ENCODE results near the gene SP1.
"Not testable (repeated sequence)": the region's sequence is repeated elsewhere in the genome, so short reads cannot be mapped to it uniquely, and the experiment has no call there.

The SP1 gene

DNA sequence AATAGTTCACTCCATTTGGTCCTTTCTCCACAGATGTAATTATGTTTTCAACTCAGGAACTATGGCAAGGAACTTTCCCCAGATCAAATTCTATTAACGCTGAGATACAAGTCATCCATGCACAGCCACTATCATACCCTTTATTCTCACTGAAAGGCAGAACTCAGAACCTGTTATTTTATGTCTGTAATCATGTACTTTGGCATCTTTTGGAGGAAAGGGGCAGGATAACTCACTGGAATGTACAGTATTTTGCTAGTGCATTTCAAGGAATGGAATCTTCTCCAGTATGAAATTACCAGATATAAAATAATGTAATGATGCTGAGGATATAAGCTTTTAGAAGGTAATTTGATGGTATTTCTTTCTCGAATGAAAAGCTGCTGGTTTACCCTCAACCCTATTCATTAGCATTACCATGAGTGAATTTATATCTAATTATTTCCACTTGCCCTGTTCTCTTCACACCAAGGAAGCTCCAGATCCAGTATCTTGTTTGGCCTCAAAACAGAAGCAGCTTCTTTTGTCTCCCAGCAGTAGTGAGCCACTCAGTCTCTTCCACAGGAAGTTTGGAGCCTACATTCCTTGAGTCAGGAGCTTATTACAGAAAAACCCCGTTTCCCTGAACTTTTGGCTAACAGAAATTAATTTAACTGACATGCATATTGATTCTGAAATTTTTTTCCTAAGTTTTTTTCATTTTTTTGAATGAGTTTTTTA is 33.7 kb downstream of the SP1 start:
- no peak for DNase-seq (ENCODE audit: low read depth in 3 of 3)

DNA sequence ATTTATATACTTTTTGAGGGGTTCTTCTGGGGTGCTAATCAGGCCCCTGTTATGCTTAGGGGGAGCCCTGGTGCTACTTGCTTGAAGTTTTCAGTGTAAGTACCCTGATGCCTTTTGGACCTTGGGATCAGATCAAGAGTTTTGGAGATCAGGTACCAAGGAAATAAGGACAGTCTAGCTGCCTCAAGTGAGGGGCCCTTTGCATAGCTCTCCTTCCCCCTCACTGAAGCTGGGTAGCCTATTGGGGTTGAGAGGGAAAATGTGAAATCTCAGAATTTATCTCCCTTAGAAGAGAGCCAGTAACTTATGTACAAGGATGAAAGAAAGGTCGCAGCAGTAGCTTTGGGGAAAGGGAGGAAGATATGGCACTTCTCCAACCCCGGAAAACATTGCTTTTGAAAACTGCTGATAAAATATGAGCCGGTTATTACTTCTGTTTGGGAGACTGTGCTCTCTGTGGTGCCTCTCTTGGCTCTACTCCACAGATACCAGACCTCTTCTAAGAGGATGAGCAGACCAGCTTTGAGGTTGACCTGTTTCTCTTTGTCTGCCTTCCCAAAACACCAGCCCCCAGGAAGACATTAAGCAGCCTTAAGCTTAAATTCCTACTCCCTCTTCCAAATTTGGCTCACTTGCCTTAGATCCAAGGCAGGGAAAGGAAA is 34.9 kb downstream of the SP1 start:
- DNase-seq (ENCODE audit: low read depth in 3 of 3), result no peak

DNA sequence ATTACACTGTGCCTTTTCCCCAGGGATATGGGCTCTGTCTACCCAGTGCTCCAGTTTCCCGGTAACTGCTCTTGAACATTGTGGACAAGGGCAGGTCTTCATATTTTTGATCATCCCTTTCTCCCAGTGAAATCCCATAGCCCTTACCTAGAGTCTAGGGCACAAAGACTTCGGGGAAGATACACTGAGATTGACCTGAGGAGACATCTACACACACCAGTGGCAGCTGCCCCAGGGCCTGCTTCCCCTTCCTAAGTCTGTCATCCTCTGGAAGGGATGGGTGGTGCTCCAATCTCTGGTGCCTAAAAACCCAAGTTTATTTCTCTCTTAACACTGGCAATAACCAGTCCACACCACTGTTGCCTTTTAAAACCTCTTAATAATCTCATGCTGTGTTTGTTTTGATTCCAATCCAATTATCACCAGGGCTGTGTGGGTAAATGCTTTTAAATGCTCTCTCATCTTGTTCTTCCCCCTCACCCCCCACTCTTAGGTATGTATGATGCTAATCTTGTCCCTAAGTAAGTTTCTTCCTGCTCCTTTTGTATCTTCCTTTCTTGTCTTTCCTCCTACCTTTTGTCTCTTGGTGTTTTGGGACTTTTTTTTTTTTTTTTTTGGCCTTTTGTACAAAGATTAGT is 35.9 kb downstream of the SP1 start:
- DNase-seq (ENCODE audit: low read depth in 3 of 3), result not testable (repeated sequence)

DNA sequence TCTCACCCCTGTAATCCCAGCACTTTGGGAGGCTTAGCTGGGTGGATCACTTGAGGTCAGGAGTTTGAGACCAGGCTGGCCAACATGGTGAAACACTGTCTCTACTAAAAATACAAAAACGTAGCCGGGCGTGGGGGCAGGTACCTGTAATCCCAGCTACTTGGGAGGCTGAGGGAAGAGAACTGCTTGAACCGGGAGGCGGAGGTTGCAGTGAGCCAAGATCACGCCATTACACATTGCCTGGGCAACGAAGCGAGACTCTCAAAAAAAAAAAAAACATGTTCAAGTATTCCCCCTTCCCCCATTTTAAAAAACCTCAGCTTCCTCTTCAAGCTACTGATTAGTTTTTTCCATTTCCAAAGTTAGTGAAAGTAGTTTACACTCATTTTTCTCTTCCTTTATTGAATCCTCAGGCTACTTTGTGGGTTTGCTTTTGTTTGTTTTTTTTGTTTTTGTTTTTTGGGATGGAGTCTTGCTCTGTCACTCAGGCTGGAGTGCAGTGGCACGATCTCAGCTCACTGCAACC is 37.4 kb downstream of the SP1 start:
- DNase-seq (ENCODE audit: low read depth in 3 of 3), result not testable (repeated sequence)

DNA sequence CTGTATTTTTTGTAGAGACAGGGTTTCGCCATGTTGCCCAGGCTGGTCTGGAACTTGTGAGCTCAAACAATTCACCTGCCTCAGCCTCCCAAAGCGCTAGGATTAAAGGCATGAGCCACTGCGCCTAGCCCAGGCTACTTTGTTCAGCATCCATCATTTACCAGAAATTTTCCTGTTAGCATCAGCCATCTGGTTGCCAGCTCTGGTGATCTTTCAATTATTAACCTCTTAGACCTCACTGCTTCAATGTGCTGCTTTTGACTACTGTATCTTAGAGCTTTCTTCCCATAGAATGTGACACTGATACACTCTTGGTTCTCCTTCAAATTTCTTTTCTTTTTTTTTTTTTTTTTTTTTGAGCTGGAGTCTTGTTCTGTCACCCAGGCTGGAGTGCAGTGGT is 38.2 kb downstream of the SP1 start:
- DNase-seq (ENCODE audit: low read depth in 3 of 3), result no peak

DNA sequence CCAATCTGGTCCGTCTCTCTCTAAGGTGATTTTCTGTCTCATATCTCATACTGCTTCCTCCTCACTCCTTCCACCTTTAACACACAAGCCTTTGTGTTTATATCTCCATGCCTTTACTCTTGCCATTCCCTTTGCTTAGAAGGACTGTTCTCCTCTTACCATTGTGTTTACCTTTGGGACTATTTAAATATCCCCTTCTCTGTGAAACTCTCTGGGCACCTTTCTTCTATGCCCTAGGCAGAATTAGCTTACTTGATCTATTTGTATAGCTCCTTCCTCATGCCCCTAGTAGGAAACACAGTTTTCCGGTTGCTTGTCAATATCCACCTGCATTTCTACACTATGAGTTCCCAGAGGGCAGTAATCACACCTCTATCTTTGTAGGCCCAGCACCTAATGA is 39.8 kb downstream of the SP1 start:
- no peak for DNase-seq (ENCODE audit: low read depth in 3 of 3)

DNA sequence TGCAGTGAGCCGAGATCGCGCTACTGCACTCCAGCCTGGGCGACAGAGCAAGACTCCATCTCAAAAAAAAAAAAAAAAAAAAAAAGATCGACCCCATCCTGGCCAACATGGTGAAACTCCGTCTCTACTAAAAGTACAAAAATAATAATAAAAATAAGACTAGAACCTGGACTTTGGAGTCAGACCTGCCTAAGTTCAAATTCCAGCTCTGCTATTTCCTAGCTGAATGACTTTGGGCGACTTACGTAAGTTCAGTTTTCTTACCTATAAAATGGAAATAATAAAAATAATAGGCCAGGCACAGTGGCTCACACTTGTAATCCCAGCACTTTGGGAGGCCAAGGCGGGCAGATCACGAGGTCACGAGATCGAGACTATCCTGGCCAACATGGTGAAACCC is 42.3 kb downstream of the SP1 start:
- not testable (repeated sequence) for DNase-seq (ENCODE audit: low read depth in 3 of 3)

DNA sequence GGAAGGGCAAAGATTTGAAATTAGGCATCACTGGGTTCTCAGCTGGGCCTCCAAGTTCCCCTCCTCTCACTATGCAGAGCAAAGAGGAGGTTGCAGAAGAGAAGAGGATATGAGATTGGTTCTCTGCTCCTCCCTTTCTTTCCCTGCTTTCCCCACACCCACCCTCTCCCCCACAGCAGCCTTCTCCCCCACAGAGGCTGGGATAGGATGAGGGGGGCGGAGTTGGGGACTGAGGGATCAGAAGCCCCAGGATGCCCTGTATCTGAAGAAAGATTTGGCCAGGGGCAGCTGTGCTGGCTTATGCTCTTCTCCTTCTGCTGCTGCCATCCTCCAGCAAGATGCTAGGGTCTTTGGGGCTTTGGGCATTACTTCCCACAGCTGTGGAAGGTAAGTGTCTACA is 43.6 kb downstream of the SP1 start, which contains the start of gene AMHR2:
Gene AMHR2 (plus strand): TSS at position 259 of the 400 bp plus-strand sequence. CDS start 80 bp downstream, at position 339.
- no peak for DNase-seq (ENCODE audit: low read depth in 3 of 3)

DNA sequence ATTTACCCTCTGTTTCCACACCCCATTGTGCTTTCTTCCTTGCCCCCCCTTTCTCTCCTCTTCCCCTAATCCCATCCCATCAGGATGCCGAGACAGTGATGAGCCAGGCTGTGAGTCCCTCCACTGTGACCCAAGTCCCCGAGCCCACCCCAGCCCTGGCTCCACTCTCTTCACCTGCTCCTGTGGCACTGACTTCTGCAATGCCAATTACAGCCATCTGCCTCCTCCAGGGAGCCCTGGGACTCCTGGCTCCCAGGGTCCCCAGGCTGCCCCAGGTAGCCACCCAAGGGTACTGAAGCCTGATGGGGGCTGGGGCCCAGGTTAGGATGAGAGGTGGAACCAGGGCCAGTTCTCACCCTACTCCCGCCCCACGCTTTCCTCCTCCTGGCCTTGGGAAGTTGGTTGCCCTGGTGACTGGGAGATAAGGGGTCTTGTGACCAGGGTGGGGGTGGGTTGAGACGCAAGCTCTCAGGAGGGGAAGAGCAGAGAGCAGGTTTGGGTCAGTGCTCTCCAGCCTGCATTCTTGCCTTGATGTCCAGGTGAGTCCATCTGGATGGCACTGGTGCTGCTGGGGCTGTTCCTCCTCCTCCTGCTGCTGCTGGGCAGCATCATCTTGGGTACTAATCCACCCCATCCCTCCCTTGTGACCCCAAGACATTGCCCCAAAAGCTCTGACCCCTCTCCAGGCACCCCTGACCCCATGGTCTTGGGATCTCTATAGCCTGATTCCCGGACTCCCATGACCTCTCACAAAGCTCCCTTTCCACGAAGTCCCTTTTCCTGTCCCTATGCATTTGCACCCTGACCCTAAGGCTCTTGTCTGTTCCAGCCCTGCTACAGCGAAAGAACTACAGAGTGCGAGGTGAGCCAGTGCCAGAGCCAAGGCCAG is 44.9 kb downstream of the SP1 start:
- DNase-seq (ENCODE audit: low read depth in 3 of 3), result no peak

DNA sequence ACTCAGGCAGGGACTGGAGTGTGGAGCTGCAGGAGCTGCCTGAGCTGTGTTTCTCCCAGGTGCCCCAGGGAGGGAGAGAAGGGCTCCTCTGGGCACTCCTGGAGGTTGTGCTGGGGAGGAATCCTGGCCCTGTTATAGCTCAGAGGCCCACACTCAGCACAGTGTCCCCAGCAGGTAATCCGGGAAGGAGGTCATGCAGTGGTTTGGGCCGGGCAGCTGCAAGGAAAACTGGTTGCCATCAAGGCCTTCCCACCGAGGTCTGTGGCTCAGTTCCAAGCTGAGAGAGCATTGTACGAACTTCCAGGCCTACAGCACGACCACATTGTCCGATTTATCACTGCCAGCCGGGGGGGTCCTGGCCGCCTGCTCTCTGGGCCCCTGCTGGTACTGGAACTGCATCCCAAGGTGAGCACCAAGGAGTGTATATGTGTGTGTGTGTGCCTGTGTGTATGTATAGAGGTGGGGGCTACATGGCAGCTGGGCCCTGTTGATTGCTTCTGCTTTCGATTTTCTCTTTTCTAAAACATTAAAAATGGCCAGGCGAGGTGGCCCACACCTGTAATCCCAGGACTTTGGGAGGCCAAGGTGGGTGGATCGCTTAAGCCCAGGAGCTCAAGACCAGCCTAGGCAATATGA is 45.7 kb downstream of the SP1 start:
- DNase-seq (ENCODE audit: low read depth in 3 of 3), result no peak

DNA sequence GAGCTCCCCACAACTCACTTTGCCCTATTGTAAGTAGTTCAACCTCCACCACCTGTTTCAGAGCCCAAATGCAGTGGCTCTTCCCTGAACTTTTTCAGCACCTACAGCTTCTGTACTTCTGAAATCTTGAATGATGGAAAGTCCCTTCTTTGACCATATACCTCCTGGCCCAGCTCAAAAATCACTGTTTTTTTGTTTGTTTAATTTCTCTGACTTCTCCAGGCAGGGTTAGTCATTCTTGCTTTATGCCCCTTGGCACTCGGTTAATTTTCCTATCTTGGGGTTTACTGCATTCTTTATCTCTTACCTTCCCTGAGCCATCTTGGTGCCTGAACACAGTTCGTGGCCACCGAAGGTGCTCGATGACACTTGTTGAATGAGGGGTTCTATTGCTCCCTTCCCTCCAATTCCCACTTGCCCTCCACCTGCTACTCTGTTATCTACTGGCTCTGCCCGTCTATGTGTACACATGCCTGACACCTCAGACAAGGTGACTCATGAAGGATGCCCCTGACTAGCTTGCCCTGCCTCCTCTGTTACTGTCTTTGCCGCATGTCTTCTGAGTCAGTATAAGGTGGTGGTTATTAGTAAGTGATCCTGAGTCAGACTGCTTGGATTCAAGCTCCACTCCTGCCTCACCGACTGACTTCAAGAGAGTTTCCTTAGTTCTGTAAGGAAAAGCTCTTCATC is 48.1 kb downstream of the SP1 start:
- peak in 2 of 3 experiments; percentile 21 to 28 for DNase-seq (ENCODE audit: low read depth in 3 of 3)

DNA sequence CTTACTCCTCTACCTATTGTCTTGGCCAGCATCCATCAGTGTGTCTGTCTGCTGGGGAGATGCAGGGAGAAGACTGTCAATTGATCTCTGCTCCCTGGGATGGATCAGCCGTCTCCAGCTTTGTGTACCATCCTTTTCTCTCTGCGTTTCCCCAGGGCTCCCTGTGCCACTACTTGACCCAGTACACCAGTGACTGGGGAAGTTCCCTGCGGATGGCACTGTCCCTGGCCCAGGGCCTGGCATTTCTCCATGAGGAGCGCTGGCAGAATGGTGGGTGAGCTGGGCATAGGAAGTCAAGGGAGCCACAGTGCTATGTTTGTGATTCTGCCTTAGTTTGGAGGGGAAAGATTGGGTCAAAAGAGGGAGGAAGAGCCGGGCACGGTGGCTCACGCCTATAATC is 48.8 kb downstream of the SP1 start:
- DNase-seq (ENCODE audit: low read depth in 3 of 3), result no peak

DNA sequence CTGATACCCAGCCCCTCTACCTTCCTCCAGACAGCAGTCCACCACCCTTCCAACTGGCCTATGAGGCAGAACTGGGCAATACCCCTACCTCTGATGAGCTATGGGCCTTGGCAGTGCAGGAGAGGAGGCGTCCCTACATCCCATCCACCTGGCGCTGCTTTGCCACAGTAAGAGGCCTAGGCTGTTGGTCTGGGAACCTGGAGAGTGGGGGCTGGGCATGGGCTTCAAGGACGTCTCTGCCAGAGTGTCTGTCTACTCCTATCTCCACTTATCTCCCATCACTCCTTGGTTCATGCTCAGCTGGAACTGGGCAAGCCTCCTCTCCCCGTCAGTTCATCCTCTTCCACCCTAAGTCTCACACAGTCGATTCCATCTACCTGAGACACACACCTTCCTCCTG is 50.1 kb downstream of the SP1 start:
- DNase-seq (ENCODE audit: low read depth in 3 of 3), result no peak

DNA sequence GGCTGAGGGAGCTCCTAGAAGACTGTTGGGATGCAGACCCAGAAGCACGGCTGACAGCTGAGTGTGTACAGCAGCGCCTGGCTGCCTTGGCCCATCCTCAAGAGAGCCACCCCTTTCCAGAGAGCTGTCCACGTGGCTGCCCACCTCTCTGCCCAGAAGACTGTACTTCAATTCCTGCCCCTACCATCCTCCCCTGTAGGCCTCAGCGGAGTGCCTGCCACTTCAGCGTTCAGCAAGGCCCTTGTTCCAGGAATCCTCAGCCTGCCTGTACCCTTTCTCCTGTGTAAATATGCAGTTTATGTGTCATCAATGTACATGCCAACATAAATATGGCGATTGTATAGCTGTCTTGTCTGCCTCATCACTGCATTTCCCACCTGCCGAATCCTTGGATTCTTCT is 51.2 kb downstream of the SP1 start:
- DNase-seq (ENCODE audit: low read depth in 3 of 3), result no peak

DNA sequence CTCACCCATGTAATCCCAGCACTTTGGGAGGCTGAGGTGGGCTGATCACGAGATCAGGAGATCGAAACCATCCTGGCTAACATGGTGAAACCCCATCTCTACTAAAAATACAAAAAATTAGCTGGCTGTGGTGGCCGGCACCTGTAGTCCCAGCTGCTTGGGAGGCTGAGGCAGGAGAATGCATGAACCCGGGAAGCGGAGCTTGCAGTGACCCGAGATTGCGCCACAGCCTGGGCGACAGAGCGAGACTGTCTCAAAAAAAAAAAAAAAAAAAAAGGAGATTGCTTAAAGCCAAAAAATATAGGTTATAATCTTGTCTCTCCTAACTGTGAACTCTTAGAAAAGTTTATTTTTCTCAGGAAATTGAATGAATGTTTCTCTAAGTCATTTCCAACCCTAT is 55.4 kb downstream of the SP1 start:
- DNase-seq (ENCODE audit: low read depth in 3 of 3), result not testable (repeated sequence)

DNA sequence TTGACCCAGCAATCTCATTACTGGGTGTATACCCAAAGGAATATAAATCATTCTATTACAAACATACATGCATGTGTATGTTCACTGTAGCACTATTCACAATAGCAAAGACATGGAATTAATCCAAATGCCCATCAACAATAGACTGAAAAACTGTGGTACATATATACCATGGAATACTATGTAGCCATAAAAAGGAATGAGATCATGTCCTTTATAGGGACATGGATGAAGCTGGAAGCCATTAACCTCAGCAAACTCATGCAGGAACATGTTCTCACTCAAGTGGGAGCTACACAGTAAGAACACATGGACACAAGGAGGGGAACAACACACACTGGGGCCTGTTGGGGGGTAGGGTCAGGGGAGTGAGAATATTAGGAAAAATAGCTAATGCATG is 59.6 kb downstream of the SP1 start:
- not testable (repeated sequence) for DNase-seq (ENCODE audit: low read depth in 3 of 3)

DNA sequence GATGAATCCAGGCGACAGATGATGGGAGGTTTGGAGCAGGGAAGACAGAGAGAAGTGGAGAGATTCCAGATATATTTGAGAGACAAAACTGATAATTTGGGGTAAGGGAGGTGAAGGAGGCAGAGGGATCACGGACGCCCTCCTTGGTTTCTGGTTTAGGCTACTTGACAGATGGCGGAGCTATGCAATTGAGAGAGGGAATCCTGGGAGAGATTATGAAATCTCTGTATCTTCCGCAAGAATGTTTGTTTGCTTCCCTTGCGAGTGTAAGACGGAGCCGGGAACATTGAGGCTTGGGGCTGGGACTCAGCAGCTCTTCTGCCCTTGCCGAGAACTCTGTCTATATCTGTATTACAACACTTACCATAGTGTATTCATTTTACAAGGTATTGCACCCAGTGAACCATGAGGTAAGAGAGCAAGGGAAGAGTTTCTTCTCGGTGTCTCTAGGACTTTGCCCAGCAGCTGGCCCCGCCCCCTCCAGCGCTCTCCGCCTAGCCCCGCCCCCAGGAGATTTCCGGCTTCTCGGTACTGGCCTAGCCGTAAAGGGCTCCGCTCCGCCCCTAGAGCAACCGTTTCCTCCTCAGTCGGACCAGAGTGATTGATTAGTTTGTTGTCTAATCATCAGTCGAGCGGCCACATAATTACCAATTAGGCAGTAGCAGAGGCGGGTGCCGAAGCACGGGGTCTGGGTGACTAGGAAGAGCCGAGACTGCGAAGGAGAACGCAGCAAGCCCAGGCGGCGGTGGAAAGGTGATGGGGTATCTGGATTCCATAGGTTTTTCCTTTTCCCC is 61.3 kb downstream of the SP1 start, which contains the start of gene PRR13:
Gene PRR13 (plus strand): TSS at position 695 of the 794 bp plus-strand sequence. CDS start 981 bp downstream, outside the sequence.
- peak; percentile 97 to 99 (median 98) for DNase-seq (ENCODE audit: low read depth in 3 of 3)

DNA sequence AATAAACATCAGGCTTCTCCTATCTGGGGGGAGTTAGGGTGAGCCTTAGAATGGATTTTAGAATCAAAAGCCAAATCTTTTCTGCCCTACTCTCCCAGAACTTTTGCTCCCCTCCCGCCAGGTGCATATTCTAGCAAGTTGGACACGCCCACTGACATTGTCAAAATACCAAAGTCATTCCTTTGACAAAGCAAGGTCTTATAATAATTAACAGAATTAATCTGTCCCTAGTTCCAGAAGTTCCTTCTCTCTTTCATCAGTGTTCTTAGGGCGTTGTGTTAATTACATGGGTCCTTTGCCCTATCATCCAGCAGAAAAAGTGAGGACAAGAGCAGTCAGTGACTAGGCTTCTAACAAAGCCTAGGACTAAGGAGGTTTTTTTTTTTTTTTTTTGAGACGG is 64.0 kb downstream of the SP1 start:
- DNase-seq (ENCODE audit: low read depth in 3 of 3), result no peak

DNA sequence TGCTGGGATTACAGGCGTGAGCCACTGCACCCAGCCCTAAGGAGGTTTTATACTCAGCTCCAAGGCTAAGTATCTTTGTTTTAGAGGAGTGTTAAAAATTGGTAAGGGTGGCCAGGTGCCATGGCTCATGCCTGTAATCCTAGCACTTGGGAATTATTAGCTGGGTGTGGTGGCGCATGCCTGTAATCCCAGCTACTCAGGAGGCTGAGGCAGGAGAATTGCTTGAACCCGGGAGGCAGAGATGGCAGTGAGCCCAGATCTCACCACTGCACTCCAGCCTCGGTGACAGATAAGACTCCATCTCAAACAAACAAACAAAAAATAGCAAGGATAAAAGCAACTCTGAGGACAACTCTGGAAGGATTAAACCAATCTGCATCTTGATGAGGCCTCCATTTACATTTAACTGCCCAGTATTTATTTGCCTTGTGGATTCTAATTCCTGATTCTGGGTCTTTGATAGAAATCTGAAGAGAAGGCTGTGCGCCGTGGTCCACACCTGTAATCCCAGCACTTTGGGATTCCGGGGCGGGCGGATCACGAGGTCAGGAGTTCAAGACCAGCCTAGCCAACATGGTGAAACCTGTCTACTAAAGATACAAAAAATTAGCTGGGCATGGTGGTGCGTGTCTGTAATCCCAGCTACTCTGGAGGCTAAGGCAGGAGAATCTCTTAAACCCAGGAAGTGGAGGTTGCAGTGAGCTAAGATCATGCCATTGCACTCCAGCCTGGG is 64.8 kb downstream of the SP1 start:
- not testable (repeated sequence) for DNase-seq (ENCODE audit: low read depth in 3 of 3)

Data from stimulated activated CD4-positive, alpha-beta T cell treated with anti-CD3 and anti-CD28 coated beads, TNF-alpha, amount 100 ng/mL, for 24 hours (primary cell).